Liver (tissue), 3 donors: Measurements from ENCODE around the gene ALG12.

Experiments
- CTCF ChIP-seq: fragments of 150-350 bp; IDR thresholded peaks from 2 replicates; pipeline ENCODE4 v1.5.1; 2017; ENCODE audit warnings: improper control_type of control experiment, low read depth, low read length; ENCODE audit not compliant: missing input control
- GABPA ChIP-seq, 2 donors: IDR thresholded peaks in 1 of 2; conservative IDR thresholded peaks in 1 of 2; 2 replicates each; pipeline ENCODE4 v1.6.1; 2016; ENCODE audit warnings: antibody characterized with exemption in 2 of 2, mild to moderate bottlenecking in 1 of 2, moderate library complexity in 1 of 2
- HNF4A ChIP-seq, 2 donors: conservative IDR thresholded peaks; 2 replicates each; pipeline ENCODE4 v1.6.1; 2016; ENCODE audit warnings: antibody characterized with exemption in 2 of 2, mild to moderate bottlenecking in 2 of 2
- HNF4G ChIP-seq: IDR thresholded peaks from 2 replicates; pipeline ENCODE4 v1.6.1; 2016; ENCODE audit warnings: antibody characterized with exemption
- JUND ChIP-seq, 2 donors: IDR thresholded peaks; 2 replicates each; pipeline ENCODE4 v1.6.1; 2016; ENCODE audit warnings: antibody characterized with exemption in 2 of 2
- MAX ChIP-seq: IDR thresholded peaks from 2 replicates; pipeline ENCODE4 v1.6.1; 2016; ENCODE audit warnings: antibody characterized with exemption
- RAD21 ChIP-seq, 2 donors: IDR thresholded peaks; 2 replicates each; pipeline ENCODE4 v1.6.1; 2016; ENCODE audit warnings: antibody characterized with exemption in 2 of 2, mild to moderate bottlenecking in 2 of 2
- SP1 ChIP-seq: IDR thresholded peaks from 2 replicates; pipeline ENCODE4 v1.6.1; 2018; ENCODE audit warnings: antibody characterized with exemption, mild to moderate bottlenecking
- TAF1 ChIP-seq: conservative IDR thresholded peaks from 2 replicates; pipeline ENCODE4 v1.6.1; 2016; ENCODE audit warnings: antibody characterized with exemption, mild to moderate bottlenecking
- YY1 ChIP-seq: IDR thresholded peaks from 2 replicates; pipeline ENCODE4 v1.6.1; 2016; ENCODE audit warnings: antibody characterized with exemption, mild to moderate bottlenecking
- ZBTB33 ChIP-seq: IDR thresholded peaks from 2 replicates; pipeline ENCODE4 v1.6.1; 2016; ENCODE audit warnings: antibody characterized with exemption
- TF ChIP-seq, protein P1 (sequence below): IDR thresholded peaks from 2 replicates; pipeline ENCODE4 v1.6.1; 2016; ENCODE audit warnings: antibody characterized with exemption, mild to moderate bottlenecking
- donor health status: healthy.
- donor health status: healthy.

DNA sequence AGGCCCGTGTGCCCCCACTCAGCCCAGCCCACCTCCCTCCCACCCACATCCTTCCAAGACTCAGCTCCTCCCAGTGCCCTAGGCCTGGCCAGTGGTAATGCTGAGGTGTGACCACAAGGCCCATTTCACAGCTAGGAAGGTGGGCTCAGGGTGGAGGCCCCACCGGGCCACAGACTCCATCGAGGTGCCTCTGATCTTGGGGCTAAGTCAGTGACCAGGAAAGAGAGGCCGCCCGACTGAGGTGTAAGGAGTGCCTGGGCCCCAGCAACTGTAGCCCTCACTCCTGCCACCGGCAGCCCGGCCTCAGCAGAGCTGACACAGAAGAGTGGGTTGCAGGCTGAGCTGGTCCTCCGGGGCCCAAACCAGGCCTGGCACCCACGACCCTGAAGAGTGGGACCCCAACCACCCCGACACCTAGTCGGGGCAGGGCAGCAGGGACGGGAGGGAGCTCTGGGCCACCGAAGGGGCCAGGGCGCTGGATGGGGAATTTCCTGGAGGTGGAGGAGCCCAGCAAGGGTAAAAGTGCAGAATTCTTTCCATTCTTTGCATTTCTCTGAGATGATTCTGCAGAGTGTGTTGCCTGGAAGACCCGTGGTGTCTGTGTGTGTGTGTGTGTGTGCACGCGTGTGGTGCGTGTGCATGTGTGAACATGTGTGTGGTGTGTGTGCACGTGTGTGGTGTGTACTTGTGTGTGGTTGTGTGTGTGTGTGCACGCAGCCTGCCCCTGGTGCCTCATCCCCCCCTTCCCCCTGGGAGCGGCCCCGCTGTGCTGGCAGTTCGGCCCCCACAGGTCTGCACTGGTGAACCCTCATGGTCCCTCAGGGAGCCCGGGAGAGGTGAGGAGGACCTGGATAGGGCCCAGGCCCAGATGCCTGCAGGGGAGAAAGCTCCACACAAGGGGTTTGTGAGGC, 34.0 kb upstream of the ALG12 start:
- TF ChIP-seq, protein P1, sequence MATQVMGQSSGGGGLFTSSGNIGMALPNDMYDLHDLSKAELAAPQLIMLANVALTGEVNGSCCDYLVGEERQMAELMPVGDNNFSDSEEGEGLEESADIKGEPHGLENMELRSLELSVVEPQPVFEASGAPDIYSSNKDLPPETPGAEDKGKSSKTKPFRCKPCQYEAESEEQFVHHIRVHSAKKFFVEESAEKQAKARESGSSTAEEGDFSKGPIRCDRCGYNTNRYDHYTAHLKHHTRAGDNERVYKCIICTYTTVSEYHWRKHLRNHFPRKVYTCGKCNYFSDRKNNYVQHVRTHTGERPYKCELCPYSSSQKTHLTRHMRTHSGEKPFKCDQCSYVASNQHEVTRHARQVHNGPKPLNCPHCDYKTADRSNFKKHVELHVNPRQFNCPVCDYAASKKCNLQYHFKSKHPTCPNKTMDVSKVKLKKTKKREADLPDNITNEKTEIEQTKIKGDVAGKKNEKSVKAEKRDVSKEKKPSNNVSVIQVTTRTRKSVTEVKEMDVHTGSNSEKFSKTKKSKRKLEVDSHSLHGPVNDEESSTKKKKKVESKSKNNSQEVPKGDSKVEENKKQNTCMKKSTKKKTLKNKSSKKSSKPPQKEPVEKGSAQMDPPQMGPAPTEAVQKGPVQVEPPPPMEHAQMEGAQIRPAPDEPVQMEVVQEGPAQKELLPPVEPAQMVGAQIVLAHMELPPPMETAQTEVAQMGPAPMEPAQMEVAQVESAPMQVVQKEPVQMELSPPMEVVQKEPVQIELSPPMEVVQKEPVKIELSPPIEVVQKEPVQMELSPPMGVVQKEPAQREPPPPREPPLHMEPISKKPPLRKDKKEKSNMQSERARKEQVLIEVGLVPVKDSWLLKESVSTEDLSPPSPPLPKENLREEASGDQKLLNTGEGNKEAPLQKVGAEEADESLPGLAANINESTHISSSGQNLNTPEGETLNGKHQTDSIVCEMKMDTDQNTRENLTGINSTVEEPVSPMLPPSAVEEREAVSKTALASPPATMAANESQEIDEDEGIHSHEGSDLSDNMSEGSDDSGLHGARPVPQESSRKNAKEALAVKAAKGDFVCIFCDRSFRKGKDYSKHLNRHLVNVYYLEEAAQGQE: no peak
- TF ChIP-seq YY1: no peak
- TF ChIP-seq CTCF: no peak
- no peak for TF ChIP-seq MAX
- no peak for TF ChIP-seq ZBTB33
- TF ChIP-seq SP1: no peak
- no peak for TF ChIP-seq RAD21 (IDR thresholded peaks at IDR 0.05)
- no peak for TF ChIP-seq HNF4A (conservative IDR thresholded peaks at IDR 0.05)
- TF ChIP-seq JUND (IDR thresholded peaks at IDR 0.05): no peak
- no peak for TF ChIP-seq GABPA (IDR thresholded peaks at IDR 0.05 in 1 of 2, conservative IDR thresholded peaks at IDR 0.05 in 1 of 2)
- no peak for TF ChIP-seq TAF1
- TF ChIP-seq HNF4G: no peak
